ENCODE measurements around the gene ODAD3. TPM values are rescaled to one million over a fixed set of nuclear protein-coding genes. Genes with fewer than 3 reads are reported as not detected.

The ODAD3 gene
- polyA plus RNA-seq, 3 donors from 2014 or later, result not detected

DNA sequence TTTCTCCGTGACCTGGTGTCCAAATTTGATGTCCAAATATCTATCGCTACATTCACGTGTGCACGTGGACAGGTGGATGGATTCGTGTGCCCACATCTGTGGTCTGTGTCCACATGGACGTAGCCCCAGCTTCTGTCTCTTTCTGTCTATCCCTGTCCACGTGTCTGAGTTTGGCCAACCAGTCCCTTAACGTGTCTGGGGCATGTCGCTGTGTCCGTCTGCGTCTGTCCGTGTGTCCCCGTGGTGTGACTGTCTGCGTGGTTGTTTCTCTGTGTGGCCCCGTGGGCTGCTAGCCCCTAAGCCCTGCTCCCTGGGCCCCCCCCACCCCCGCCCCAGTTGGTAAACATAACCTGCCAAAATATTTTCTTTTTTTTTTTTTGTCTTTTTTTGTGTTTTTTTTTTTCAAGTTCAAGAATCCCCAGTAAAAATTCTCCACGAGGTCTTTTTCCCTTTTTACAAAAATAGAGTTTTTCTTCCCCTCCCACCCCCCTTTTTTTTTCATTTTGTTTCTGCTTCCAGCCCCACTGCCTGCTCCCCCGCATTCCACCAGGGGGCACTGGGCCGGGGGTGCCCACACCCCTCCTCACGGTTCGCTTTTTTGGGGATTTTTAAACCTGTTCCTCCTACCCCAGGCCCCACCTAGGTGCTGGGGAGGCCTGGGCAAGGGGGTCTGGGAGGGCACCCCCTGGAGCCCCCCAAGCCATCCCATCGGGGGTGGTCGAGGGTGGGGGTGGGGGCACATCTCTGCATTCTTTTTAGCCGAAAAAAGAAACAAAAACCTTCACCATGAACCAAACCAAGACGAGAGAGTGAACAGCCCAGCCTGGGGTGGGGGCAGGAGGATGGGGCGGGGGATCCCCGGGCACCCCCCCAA, 18.8 kb upstream of the ODAD3 start:
- Mint-ChIP-seq H3K27ac (no peak overlapping the region), H3K36me3 (no peaks in the 10 kb centered on the region), H3K4me1 (no peaks in the 10 kb centered on the region), H3K4me3 (no peak overlapping the region), H3K9me3 (no peaks in the 10 kb centered on the region), H3K27me3 (ENCODE audit: low read depth in 3 of 3) (peaks cover 0 to 4% (median 1%) of the 10 kb centered on the region in 3 donors)
- DNase-seq, result no peak

DNA sequence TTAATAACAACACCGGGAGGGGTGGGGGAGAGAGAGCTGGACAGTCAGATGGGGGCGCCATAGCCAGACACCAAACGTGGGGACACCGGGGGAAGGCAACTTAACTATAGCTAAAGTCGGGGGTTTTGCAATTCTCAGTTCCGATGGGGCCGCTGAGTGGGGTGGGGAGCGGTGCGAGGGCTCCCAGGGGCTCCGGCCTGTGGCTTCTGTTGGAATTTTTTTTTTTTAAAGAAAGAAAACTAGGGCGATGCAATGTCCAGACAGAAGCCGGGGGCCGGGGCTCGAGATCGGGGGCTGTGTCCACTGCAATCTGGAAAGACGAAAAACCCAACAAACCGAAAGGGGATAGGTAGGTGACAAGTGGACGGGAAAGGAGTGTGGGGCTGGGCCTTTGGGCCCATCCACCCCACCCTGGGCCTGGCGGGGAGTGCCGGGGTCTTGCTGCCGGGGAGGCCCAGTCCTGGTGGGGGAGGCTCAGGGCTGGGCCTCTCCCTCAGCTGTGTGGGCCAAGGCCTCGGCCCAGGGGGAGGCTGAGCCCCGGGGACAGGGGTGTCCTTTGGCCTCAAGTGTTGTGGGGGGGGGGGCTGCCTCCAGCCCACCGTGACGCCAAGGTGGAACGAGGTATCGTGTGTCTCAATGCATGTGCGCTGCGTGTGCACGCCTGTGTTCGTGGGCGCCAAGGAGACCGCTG, 17.8 kb upstream of the ODAD3 start:
- Mint-ChIP-seq H3K9me3 (no peaks in the 10 kb centered on the region), H3K36me3 (no peaks in the 10 kb centered on the region), H3K4me1 (no peaks in the 10 kb centered on the region), H3K27me3 (ENCODE audit: low read depth in 3 of 3) (peaks cover 0 to 4% (median 1%) of the 10 kb centered on the region in 3 donors), H3K4me3 (no peak overlapping the region), H3K27ac (no peak overlapping the region)
- DNase-seq, result no peak

DNA sequence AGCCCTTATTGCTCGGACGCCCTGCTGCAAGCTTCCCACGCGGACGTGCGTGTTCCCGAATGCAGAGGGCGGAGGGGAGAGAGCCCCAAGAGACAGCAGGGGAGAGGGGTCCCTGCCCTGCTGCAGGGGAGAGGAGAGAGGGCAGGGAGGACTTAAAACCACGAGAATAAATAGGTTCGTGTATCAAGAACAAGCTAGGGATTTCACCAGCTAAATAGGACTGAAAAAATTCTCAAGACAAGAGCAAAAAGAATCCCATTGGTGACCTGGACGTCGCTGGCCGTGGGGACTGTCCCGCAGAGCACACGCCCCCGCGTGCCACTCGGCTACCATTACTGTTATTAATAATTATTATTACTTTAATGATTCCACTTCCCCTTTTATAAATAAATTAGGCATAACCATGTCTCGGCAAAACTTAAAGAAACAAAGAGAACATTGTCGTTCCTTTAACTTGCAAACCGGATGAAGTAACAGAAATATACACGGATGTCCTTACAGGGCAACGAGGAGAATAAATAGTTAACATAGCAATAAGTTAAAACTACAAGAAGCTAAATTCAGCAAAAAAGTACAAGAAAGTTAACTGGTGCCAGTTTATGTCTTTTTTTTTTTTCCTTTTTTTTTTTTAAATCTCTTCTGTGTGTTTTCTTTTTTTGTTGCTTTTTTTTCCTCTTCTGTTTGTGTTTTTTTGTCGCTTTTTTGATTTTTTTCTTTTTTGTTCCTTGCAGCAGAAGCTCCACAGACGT, 17.1 kb upstream of the ODAD3 start:
- DNase-seq, result no peak
- Mint-ChIP-seq H3K9me3 (no peaks in the 10 kb centered on the region), H3K36me3 (no peaks in the 10 kb centered on the region), H3K4me1 (no peaks in the 10 kb centered on the region), H3K27ac (no peak overlapping the region), H3K4me3 (no peak overlapping the region), H3K27me3 (ENCODE audit: low read depth in 3 of 3) (peaks cover 0 to 4% (median 1%) of the 10 kb centered on the region in 3 donors)

DNA sequence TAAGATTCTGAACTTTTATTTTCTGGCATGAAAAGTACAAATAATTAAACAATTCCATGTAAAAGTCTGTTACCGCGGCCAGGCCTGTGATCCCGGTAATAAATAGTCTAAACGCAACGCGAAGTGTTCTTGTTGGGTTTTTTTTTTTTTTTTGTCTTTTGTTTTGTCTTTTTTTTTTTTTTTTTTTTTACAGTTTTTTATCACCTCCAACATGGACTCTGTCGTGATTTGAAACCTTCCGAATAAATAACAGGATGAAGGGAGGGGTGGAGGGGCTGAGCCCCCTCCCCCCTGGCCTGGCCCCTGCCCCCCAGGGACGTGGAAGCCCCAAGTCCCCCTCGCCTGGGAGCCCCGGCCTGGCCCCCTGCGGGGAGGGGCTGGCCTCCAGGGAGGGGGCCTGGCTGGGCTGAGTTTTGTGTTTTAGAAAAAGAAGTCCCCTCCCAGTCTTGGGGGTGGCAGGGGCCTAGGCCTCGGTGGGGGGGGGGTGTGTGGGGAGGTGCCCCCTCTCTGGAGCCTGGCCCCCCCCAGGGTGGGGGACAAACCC, 16.5 kb upstream of the ODAD3 start:
- Mint-ChIP-seq H3K36me3 (no peaks in the 10 kb centered on the region), H3K4me1 (no peaks in the 10 kb centered on the region), H3K4me3 (no peak overlapping the region), H3K27ac (no peak overlapping the region), H3K27me3 (ENCODE audit: low read depth in 3 of 3) (peaks cover 0 to 4% (median 1%) of the 10 kb centered on the region in 3 donors), H3K9me3 (no peaks in the 10 kb centered on the region)
- no peak for DNase-seq

DNA sequence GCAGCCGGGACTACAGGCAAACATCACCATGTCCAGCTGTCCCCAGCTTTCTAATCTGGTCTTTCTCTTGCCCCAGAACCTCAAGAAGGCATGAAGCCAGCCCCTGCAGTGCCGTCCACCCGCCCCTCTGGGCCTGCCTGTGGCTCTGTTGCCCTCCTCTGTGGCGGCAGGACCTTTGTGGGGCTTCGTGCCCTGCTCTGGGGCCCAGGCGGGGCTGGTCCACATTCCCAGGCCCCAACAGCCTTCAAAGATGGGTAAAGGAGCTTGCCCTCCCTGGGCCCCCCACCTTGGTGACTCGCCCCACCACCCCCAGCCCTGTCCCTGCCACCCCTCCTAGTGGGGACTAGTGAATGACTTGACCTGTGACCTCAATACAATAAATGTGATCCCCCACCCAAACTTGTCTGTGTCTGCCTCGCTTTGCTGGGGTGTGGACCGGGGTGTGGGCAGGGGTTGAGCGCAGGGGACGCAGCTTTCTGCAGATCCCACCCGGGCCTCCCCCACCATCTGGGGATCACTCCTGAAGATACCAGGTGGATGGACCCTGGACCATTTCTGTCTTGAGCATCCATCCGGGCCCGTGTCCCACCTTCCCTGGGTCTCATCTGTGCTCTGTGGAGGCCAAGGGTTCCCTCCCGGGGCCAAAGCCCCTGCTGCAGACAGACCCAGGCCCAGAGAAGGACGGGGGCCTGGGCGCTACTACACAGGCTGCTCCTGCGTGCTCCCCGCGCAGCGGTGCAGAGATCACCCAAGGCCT, 15.8 kb upstream of the ODAD3 start:
- H3K4me1 Mint-ChIP-seq, result no peaks in the 10 kb centered on the region
- H3K27me3 Mint-ChIP-seq (ENCODE audit: low read depth in 3 of 3), result peaks cover 0 to 4% (median 1%) of the 10 kb centered on the region in 3 donors
- no peaks in the 10 kb centered on the region for H3K36me3 Mint-ChIP-seq
- H3K9me3 Mint-ChIP-seq, result no peaks in the 10 kb centered on the region
- no peak overlapping the region for H3K4me3 Mint-ChIP-seq
- no peak for DNase-seq
- no peak overlapping the region for H3K27ac Mint-ChIP-seq

DNA sequence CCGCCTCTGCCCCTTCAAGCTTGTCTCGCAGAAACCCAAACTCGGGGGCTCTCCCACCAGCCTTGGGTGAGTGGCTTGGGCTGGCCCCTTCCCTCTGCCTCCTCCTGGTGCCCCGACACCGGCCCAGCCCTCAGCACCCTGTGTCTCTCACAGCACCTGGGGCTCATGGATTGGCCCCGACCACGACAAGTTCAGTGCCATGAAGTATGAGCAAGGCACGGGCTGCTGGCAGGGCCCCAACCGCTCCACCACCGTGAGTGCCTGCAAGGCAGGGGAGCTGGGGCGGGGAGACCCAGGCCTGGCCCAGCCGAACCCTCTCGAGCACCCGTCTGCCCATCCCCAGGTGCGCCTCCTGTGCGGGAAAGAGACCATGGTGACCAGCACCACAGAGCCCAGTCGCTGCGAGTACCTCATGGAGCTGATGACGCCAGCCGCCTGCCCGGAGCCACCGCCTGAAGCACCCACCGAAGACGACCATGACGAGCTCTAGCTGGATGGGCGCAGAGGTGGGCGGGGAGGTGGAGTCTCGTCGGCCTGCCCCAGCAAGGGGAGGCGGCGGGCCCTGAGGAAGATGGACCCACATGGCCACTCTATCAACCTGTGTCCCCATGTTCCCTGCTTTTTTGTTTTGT, 14.1 kb upstream of the ODAD3 start:
- no peaks in the 10 kb centered on the region for H3K9me3 Mint-ChIP-seq
- peaks cover 0 to 3% (median 0%) of the 10 kb centered on the region in 3 donors for H3K36me3 Mint-ChIP-seq
- no peak for DNase-seq
- H3K27me3 Mint-ChIP-seq (ENCODE audit: low read depth in 3 of 3), result peaks cover 0 to 2% (median 0%) of the 10 kb centered on the region in 3 donors
- no peaks in the 10 kb centered on the region for H3K4me1 Mint-ChIP-seq
- no peak overlapping the region for H3K27ac Mint-ChIP-seq
- no peak overlapping the region for H3K4me3 Mint-ChIP-seq

DNA sequence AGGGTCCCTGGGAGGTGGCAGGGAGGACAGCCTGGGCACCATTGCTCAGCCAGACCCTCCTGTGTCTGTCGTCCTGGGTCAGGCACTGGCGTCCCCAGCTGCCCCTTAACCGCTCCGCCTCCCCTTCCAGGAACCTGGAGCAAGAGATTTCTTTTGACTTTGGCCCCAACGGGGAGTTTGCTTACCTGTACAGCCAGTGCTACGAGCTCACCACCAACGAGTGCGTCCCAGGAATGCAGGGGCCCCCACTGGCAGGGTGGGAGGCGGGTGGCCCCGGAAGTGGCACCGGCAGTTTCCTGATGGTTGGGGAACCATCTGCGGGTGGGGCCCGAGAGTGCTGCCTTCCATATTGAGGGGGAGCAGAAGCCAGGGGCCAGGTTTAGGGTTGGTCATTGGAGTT, 13.5 kb upstream of the ODAD3 start:
- no peaks in the 10 kb centered on the region for H3K4me1 Mint-ChIP-seq
- H3K27ac Mint-ChIP-seq, result no peak overlapping the region
- H3K4me3 Mint-ChIP-seq, result no peak overlapping the region
- no peaks in the 10 kb centered on the region for H3K9me3 Mint-ChIP-seq
- no peak for DNase-seq
- peaks cover 0 to 3% (median 0%) of the 10 kb centered on the region in 3 donors for H3K36me3 Mint-ChIP-seq
- peaks cover 0 to 2% (median 0%) of the 10 kb centered on the region in 3 donors for H3K27me3 Mint-ChIP-seq (ENCODE audit: low read depth in 3 of 3)

DNA sequence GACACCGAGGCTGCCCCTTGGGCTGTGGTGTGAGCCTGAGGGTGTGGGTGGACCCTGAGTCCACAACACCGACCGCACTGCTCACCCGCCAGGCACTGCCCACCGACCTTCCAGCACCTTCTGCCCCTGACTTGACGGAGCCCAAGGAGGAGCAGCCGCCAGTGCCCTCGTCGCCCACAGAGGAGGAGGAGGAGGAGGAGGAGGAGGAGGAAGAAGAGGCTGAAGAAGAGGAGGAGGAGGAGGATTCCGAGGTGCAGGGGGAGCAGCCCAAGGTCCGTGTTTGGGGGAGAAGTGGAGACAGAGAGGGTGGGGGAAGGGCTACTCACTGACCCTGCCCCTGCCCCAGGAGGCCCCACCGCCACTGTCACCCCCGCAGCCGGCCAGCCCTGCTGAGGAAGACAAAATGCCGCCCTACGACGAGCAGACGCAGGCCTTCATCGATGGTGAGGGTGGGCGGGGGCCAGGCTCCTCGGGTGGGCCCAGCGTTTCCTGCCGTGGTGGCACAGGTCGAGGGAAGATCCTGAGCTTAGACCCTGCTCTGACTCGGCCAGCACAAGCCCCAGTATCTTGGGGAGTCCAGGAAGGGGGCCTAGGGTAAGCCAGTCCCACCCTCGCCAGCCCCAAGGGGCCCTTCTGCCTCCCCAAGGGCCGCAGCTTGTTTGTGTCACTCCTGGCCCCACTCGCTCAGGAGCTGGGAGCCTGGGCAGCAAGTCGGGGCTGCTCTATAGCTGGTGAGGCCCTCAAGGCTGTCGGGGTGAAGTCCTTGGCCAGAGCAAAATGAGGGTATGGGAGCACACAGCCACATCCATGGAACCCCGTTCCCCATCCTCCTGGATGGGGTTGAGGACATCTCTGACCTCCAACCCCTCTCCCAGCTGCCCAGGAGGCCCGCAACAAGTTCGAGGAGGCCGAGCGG, 12.7 kb upstream of the ODAD3 start:
- Mint-ChIP-seq H3K4me1 (no peaks in the 10 kb centered on the region), H3K27ac (no peak overlapping the region), H3K4me3 (no peak overlapping the region), H3K36me3 (peaks cover 0 to 3% (median 0%) of the 10 kb centered on the region in 3 donors), H3K27me3 (ENCODE audit: low read depth in 3 of 3) (peaks cover 0 to 2% (median 0%) of the 10 kb centered on the region in 3 donors), H3K9me3 (no peaks in the 10 kb centered on the region)
- no peak for DNase-seq

DNA sequence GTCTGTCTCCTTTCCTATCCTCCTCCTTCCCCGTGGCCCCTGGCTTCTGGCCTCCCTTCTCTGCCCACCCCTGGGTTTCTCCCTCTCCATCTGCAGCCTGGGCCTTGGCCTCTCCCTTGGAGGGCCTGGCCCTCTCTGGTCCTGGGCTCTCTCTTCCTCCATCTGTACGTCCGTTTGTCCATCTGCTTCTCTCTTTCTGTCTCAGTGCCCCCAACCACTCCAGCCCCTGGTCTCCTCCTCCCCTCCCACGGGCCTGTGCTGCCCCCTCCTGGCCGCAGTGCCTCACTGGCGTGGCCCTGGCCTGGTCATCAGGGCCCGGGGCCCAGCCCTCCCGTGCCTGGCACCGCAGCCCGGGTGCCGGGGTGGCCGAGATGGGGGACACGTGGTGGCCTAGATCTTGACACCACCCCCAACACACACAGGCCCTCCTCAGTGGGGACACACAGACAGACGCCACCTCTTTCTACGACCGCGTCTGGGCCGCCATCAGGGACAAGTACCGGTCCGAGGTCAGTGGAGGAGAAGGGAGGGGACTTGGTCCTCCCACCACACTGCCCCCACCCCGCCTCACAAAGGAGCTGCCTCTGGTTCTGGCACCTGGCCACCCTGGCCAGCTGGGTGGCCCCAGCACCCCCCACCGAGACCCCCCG, 11.9 kb upstream of the ODAD3 start:
- no peak overlapping the region for H3K27ac Mint-ChIP-seq
- no peaks in the 10 kb centered on the region for H3K27me3 Mint-ChIP-seq (ENCODE audit: low read depth in 3 of 3)
- no peak overlapping the region for H3K4me3 Mint-ChIP-seq
- peaks cover 0 to 9% (median 0%) of the 10 kb centered on the region in 3 donors for H3K36me3 Mint-ChIP-seq
- DNase-seq, result peak; percentile 33 to 43 (median 38)
- peaks cover 0 to 6% of the 10 kb centered on the region in 2 donors for H3K4me1 Mint-ChIP-seq
- no peaks in the 10 kb centered on the region for H3K9me3 Mint-ChIP-seq

DNA sequence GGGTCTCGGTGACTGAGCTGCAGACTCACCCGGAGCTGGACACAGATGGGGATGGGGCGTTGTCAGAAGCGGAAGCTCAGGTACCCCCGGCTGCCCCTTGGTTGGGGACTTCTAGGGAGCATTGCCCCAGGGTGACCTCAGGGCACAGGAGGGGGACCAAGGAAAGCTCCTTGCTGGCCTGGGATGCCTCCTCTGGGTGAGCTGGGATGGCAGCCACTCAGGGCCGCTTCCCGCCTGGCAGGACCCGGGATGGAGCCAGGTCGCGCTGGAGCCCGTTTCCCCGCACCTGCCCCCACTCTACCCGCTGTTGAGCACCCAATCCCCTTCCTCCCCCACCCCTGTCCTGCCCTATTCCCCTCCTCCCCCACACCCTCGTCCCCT, 11.3 kb upstream of the ODAD3 start:
- Mint-ChIP-seq H3K9me3 (no peaks in the 10 kb centered on the region), H3K36me3 (peaks cover 0 to 10% (median 0%) of the 10 kb centered on the region in 3 donors), H3K4me1 (peaks cover 0 to 8% of the 10 kb centered on the region in 2 donors), H3K4me3 (no peak overlapping the region), H3K27me3 (ENCODE audit: low read depth in 3 of 3) (no peaks in the 10 kb centered on the region), H3K27ac (no peak overlapping the region)
- DNase-seq, result no peak

DNA sequence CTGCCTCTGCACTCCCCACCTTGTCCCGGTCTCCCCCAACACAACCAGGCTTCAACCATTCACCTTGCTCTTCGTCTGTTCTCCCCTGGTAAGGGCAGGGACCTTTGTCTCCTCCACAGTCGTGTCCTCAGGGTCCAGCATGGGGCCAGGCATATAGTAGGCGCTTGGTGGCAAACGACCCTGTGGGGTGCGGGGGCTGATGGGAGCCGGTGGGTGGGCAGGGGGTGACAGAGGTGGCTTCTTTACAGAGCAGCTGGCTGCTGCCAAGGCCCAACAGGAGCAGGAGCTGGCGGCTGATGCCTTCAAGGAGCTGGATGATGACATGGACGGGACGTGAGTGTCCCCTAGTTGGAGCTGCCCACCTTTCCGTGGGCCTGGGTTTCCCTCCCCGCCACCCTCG, 10.2 kb upstream of the ODAD3 start:
- Mint-ChIP-seq H3K27ac (no peak overlapping the region), H3K27me3 (ENCODE audit: low read depth in 3 of 3) (no peaks in the 10 kb centered on the region), H3K4me3 (no peak overlapping the region), H3K9me3 (no peaks in the 10 kb centered on the region), H3K4me1 (peaks cover 5 to 15% of the 10 kb centered on the region in 2 donors), H3K36me3 (peaks cover 0 to 17% (median 6%) of the 10 kb centered on the region in 3 donors)
- no peak for DNase-seq

DNA sequence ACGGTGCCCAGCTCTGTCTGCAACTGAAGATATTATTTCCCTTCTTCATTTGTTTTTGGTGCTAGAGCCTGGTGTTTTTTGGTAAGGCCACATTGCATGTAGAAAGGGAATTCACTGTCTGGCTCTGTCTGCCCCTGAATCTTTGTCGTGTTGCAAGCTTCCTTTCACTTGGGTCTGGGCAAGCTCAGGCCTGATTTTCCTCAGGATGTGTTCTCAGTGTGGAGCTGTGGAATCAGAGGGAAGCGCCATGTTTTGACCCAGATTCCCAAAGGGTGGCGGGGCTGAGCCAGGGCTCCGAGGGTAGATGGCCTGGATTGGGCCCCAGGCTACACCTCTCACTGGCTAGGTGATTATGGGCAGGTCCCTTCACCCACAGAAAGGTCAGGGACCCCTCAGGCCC, 9.1 kb upstream of the ODAD3 start:
- H3K9me3 Mint-ChIP-seq, result no peaks in the 10 kb centered on the region
- H3K4me3 Mint-ChIP-seq, result no peak overlapping the region
- no peaks in the 10 kb centered on the region for H3K27me3 Mint-ChIP-seq (ENCODE audit: low read depth in 3 of 3)
- no peak for DNase-seq
- no peak overlapping the region for H3K27ac Mint-ChIP-seq
- H3K4me1 Mint-ChIP-seq, result peaks cover 5 to 15% of the 10 kb centered on the region in 2 donors
- peaks cover 0 to 17% (median 6%) of the 10 kb centered on the region in 3 donors for H3K36me3 Mint-ChIP-seq
